Hematopoietic multipotent progenitor cell treated with erythropoietin and hydrocortisone succinate and interleukin-3 and kit ligand, for 17 days (in vitro differentiated cells): ENCODE results near the gene MAD1L1.

Experiments
- DNase-seq: peaks from one replicate; pipeline ENCODE4 v3.0.0-alpha.2; 2015; ENCODE audit warnings: low spot score

MAD1L1 gene

DNA sequence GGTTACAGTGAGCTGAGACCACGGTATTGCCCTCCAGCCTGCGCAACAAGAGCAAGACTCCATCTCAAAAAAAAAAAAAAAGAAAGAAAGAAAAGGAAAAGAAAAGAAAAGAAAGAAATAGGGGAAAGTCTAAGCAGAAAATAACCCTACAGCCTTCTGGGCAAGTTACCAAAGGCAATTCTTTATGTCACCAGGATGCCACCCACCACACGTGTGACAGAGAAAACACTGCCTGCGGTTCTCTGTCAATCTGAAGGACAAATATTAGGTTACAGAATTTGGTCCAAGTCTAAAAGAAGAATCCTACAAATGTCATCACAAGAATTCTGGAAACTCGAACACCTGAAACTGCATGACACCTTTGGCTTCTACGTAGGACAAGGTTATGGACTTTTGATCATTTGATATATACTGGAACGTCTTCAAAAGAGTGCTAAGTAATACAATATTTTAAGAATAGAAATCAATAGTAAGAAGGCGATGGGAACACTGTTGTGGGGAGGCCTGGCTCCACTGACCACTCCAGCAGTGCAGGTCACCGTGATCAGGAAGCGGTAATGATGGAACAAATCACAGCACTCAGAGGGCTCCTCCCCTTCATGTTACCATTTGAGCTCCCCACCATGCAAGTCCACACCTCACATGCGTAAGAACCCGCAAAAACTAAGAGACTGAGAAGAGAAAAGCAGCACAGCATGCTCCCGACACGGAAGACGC is 75.8 kb downstream of the MAD1L1 start:
- no peak for DNase-seq

DNA sequence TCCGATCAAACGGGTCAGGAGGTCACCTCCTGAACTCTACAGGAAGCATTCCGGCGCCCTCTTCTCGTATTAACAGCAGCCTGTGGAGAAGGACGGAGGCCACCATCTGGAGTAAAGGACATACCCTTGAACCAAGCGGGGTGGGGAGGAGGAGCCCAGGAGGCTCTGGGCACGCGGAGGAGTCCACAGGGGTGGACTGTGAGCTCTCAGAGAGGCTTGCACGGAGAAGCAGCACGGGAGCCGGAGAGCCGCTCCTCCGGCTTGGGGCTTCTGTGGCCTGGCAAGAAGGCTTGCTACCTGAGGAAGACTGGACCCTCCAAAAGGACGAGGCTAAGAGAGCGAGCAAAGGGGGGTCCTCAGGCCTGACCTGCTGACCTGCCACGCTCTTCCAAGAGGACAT is 77.9 kb downstream of the MAD1L1 start:
- DNase-seq = no peak

DNA sequence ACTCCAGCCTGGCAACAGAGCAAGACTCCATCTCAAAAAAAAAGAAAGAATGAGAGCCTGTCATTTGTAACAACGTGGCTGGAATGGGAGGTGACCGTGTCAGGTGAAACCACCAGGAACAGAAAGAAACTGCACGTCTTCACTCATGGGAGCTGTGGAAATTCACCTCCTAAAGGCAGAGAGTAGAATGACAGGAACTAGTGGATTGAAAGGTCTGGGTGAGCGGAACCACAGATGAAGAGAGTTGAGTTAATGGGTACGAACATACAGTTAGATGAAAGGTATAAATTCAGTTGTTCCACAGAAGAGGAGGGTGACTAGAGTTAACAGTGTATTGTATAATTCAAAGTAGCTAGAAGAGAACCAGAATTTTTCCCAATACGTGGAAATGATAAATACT is 78.6 kb downstream of the MAD1L1 start:
- DNase-seq = no peak

DNA sequence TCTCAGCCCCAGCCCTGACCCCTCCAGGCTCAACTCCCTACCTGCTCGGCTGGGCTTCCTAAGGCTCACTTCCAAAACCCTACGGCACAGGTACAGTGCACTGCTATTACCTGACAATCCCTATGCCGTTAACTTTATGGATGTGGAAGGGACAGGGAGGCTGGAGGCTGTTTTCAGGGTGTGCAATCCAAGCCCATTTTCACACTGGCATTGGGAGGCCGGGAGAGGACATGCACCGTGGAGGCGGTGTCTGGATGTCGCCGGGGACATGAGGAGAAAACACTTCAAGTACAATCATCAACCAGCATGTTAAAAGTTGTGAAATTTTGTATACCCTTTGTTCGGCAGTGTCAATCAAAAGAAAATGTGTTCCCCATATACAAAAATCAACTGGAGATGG is 80.1 kb downstream of the MAD1L1 start:
- DNase-seq = no peak

DNA sequence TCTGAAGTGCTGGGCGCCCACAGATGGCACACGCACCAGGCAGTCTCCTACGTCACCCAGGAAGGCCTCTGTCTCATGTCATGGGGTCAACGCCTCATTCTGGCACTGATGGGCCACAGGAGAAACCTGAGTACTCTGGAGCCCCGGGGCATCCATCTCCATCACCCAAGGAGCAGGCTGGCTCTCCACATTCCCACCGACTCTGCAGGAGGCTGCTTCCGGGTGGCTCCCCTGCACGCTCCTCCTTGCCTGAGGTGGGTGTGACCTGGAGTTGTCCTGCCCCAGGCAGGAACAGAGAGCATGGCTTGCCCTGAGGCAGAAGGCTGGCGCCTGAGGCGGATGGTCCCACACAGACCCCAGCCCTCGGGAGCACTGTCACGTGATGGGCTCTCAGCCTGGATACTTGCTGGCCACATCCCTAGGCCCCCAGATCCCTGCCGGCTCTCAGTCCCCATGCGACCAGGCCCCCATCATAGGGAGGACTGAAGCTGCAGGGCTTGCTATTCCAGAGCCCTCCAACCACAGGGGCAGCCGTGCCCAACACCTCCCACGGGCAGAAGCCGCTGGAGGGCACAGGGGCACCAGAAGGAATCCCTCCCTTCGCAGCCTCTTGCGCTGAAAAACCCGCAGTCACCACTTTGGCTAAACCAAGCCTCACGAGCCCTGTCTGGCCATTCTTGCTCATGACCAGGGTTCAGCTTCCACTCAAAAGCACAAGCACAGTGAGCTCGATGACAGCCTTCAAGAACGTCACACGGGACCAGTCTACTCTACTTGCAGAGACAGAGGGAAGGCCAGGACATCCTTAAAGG is 80.7 kb downstream of the MAD1L1 start:
- no peak for DNase-seq

DNA sequence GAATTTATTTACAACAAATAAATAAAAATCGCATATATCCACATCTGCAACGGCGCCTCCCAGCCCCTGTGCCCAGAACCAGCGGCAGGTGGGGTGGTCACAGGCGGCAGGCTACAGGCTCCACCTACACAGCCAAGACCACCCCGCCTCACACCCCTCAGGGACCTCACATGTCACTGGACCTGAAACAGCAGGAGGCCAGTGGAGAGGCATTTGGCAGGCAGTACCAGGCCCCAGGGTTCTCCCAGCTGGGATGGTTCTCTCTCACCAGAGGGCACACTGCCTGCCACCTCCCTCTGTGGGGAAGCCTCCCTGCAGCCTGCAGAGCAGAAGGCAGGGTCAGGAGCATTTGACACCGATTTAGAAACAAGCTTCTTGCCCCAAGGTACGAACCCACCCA is 81.5 kb downstream of the MAD1L1 start:
- DNase-seq = no peak

DNA sequence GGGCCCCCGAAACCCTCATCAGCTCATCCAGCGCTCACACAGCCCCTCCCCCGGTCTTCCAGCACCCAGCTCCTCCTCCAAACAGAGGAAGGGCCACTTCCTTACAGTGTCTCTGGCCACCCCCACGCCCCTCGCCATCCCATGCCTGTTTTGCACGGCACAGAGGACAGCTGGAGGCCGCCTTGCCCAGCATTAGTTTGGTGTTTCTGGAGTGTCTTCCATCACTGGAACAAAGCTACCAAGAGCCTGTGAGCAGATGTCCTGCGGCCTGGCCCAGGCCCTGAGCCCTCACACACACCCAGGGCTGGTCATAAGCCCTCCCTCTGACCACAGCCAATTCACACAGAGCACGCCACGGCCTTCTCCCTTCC is 82.3 kb downstream of the MAD1L1 start:
- DNase-seq = no peak

DNA sequence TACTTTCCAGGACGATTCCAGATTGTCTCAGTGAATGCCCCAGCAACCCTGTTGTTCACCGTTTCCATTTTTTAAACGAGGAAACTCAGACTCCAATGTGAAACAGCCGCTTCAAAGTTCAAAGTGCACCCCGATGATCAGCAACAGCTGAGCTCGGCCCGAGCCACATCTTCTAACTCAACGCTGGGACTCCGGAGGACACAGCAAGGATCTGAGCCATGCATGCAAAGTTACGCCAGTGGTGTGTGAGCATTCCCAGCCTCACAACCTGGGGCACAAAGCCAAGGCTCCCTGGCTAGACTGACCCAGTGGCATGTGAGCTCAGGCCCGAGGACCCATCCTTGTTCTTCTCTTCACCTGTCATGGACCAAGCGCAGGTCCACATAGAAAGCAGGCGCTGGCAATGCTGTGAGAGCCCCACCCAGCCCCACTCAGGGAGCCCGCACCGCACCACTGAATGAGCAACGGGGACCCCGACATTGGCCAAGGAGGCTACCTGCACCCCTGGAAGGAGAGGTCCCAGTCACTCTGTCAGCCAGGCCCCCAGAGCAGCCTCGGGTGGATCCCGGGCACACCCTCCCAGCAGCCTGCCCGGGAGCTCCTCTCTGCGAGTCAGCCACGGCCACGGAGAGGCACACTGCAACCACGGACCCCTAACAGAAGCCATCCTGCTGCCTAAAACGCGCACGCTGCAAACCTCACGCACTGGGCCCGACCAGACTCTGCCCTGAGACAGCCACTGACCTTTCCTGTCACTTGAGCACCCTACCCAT is 82.9 kb downstream of the MAD1L1 start:
- DNase-seq = no peak

DNA sequence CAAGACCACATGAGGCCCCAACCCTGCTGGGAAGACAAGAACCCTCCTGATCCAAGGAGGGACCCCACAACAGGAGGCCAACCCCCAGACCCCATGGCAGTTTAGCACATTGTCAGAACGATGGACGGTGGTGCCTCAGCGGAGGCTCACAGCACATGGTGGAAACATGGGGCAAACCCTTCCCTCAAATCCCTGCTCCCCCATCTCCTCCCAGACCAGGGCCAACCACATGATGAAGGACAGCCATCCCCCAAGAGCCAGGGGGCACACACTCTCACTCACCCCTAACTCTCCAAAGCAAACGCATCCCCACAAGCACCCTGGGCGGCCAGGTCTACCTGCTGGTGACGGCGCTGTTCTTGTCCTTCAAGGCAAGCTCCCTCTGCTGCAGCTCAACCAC is 83.9 kb downstream of the MAD1L1 start:
- no peak for DNase-seq

DNA sequence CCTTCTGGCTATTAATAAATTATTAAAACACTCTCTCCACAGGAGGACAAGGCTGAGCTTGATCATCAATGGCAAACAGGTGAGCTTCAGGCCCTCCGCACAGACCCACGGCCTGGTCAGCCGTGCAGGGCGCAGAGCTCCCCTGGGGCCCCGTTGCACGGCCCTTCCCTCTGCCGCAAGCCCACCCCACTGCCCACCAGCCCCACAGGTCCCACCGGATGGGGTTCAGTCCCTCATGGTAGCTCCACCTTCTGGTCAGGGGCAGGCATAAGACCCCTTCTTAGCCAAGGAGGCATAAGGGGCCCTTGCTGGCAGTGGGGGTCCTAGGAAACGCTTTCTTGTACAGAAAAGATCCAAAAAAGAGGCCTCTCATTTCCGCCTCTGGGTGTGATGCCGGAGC is 84.6 kb downstream of the MAD1L1 start:
- no peak for DNase-seq

DNA sequence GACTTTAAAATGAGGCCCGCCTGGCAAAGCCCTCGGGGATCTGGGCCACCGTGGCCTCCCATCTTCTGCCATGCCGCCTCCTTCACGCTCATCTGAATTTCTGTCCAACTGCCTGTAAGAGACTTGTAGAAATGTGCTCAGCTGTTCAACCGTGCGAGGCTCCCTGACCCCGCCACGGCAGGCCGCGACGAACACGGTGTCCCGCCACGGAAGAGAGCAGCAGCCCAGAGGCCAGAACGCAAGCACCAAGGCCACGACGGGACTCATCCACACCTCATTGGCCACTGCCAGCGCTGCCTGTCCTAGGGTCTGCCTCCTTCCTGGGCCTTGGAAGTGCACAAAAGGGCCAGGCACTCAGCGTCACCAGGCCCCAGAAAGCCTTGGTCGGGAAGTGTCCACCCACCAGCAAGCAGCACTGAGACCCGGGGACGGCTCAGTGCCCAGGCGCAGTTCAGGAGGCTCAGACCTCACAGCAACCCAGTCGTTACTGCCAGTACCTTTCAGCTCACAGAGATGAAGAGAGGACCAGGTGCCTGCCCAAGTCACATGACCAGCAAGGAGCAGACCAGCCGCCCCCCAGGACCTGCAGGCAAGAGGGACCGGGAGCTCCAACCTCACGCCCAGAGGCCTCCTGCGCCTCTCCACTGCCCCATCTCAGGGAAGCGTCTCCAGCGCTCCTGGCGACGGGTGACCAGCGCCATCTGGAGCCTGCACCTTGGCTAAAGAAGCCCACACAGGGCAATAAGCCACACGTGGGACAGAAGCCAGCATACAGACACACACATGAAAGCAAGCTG is 85.9 kb downstream of the MAD1L1 start:
- DNase-seq = no peak

DNA sequence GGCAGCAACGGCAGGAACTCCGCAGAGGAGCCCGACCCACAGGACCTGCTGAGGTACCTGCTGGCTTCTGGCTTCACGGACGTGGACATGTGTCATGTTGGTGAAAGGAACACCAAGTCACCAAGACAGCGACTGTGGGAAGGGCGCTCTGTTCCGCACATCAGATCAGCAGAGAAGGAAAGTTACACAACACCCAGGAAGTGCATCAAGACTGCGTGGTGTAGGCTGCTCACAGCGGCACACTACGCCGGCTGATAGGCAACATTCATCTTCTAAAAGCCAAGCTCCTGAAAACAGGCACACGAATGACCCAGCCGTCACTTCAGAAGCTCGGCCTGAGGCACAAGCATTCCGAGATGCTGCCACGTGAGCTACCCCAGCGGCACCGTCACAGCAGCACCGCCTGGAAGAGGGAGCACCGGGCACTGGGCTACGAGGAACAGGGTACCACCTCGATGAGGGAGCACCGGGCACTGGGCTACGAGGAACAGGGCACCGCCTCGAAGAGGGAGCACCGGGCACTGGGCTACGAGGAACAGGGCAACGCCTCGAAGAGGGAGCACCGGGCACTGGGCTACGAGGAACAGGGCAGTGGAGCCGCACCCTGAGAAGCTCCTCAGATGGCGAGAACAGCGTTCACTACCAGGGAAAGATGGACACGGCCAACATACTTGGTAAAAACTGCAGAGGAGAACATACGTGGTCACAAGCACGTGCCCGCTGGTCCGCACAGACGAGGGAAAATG is 86.7 kb downstream of the MAD1L1 start:
- no peak for DNase-seq

DNA sequence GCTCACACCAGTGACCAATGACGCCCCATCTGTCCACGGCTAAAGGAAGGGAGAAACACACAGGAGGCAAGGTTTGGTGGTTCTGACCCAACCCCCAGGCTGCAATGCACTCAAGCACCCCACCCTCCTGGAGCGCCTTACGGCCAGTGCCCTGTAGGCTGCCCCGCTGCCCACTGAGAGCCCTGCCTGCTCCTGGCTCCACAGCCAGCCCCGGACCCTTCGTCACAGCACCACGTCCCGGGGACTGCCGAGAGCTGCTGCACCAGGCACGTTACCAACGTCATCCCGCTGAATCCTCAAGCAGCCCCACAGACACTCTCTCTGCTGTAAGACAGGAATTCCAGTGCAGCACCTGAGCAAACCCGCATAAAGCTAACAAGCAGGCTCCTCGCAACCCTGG is 87.8 kb downstream of the MAD1L1 start:
- no peak for DNase-seq

DNA sequence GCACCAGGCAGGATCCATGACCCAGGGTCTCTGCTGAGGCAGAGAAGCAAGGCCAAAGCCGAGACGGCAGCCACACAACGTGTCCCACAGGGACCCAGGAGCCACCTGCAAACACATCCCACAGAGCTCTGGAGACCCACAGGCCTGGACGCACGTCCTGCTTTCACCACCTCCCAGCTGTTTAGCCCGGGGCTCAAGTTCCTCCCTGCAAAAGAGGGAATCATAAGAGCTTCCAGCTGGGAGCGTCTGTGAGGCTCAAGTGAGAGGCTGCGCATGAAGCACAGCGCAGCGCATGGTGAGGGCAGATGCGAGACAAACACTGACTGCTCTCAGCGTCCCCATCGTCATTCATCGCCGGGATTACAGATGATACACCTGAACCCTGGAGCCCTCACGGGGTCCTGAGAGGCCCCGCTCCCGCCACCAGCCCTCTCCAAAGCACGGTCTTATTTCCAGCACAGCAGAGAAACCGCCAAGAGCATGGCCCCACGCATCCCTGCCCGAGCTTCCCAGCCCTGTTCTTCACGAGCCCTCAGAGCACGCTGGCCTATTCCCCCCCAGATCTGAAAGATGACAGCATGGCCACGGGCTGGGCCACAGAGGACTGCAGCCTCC is 88.7 kb downstream of the MAD1L1 start:
- no peak for DNase-seq

DNA sequence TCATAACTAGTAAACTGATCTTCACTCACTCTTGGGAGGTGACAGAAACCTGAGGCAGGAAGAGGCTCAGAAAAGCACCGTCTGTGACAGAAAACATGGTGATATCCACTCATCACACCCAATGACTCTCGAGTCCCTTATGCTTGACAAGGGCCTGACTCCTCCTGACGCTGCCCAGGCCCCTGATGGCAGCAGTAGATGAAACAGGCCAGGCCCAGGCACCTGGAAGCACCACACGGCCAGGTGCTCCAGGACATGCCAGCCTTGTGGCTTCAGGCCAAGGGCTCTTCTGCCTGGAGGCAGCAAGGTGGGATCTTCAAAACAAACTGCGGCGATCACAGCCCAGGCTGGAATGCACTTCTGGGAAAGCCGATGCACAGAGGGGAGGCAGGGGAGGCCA is 89.3 kb downstream of the MAD1L1 start:
- no peak for DNase-seq

DNA sequence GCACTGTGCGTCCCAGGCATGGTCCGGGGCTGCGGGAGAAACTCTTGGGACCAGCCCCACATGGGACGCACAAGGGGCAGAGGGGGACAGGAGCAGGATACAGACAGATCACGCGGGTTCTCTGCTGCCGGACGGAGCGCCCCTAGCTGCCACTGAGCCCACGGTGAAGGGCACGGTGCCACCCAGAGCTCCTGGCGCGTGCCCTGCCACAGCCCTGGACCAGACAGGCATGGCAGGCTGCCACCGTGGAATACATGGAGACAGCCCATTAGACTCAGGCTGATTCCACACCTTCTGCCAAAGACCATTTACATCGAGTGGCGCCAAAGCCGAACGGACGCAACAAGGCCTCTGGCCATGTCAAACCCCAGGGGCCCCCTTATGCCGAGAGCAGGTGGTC is 90.4 kb downstream of the MAD1L1 start:
- no peak for DNase-seq

DNA sequence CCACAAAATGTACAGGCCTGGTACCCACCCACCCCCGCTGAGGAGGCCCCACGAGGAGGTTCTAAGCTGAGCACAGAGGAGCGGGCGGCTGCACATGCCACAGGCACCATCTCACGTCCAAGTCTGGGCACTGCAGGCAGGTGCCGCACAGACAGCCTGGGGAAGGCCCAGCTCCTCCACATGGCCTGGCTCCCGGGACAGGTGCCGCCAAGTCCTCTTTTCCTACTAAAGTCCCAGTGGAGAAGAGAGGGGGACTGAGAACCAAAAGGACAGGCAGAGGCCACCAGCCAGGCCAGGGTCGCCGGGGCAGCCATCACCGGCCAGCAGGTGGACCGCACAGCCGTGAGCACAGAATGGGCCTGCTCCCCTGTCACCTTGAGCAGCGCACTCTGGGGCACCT is 91.1 kb downstream of the MAD1L1 start:
- DNase-seq = no peak

DNA sequence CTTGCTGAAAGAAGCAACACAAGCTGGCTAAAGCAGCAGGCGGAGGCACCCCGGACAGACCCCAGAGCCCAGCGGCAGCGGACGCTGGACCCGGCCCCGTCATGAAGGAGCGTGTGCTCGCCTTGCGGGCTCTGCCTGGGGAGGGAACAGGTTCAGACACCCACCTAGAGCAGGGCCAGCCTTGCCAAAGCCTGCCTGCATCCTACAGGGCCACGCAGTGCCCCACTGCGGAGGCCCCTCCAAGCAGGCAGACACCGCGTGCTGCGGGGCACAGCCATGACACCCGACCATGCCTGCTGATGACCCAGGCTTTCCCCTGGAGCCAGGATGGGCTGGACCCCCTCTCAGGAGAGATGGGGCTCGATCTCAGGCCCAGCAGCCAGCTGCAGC is 91.7 kb downstream of the MAD1L1 start:
- DNase-seq = no peak

DNA sequence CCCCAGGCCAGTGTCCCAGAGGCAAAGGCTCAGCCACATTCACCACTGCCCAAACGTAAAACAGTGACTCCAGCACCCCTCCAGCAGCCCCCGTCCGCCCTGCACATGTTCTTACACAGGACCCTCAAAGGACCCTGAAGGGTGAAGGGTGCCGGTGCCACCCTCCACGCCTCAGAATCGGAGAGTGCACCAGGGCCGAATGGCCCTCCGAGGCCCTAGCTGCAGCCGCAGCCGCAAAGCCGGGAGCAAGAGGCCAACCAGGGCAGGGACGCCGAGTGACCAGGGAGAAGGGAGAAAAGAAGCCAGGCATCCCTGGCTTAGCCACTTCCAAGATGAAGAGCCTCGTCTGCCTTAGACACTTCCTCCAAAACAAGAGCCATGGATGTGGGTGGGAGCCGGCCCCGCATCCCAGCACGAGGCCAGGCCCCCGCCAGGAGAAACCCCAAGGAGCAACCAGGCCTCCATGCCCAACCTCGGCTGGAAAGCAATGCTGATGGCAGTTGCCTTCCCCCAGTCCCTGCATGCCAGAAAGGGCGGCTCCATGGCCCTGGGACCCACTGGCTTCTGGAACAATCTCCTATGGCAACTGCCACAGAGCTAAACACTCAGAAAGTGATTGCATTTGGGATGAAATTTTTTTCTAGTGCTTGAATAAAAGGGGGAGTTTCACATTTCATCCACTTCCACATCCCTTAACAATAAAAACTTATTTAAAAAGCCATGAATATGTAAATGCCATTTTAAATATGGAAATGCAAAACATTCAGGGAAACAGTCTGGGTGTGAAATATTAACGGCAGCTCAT is 92.3 kb downstream of the MAD1L1 start:
- DNase-seq = no peak

DNA sequence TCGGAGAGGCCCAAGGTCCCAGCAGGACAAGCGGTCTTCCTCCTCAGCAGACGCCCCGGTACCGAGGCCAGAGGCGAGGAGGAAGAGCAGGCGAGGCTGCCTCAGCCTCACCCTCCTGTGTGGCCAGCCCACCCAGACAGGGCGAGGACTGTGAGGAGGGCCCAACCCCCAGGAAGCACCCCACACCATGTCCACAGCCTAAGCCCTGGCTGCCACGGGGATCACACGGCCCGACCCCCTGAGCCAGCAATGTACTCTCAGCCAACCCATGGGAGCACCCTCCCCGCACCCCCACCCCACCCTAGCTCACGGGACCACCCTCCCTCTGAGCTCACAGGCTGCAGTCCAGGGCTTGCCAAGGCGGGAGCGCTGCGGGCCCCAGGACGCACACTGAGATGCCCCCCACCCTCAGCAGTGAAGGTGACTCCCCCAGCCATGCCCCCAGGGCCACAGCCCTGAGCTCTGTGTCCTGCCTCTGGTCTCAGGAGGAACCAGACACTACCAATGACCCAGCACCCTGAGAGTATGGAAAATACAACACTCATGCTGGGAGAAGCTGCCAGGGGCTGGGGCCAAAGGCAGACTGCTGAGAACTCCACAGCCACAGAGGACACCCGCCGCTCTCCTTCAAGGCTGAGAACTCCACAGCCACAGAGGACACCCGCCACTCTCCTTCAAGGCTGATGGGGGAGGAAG is 93.6 kb downstream of the MAD1L1 start:
- DNase-seq = no peak
